HCT116 (cell line): ENCODE data around the gene FHIT. TPM values are rescaled to one million over a fixed set of nuclear protein-coding genes. Genes with fewer than 3 reads are reported as not detected.

Experiments used
- ATAC-seq: fragments of 200-7000 bp; cut with Tn5 transposase; 2 replicates; pipeline ENCODE4 v1.9.1; 2020; ENCODE audit warnings: mild to moderate bottlenecking, moderate library complexity
- BruUV-seq: library from RNA; stranded (reverse); fragments of 400-500 nt; replicated peaks from 2 replicates; lab custom pipeline; 2021; lab: Mats Ljungman, UMichigan
- CTCF ChIA-PET: fragments of 300-600 bp; sonication (Branson Sonifier 250); formaldehyde crosslinking; loops from one replicate; lab custom pipeline; 2021; ENCODE audit warnings: antibody characterized with exemption; lab: Charles Lee
- POLR2A ChIA-PET: fragments of 300-600, 350-600 bp; sonication (Branson Sonifier 250); formaldehyde crosslinking; loops from one replicate; lab custom pipeline; 2021; ENCODE audit warnings: antibody characterized with exemption; lab: Charles Lee
- RAD21 ChIA-PET, 2 experiments: fragments of 300-600 bp; sonication (Branson Sonifier 250); formaldehyde crosslinking; loops; one replicate each; lab custom pipeline; 2023; ENCODE audit warnings: low total read pairs in 2 of 2; ENCODE audit not compliant: uncharacterized antibody in 2 of 2, unreplicated experiment in 2 of 2, low non-redundant PET in 1 of 2; lab: Charles Lee
- DNase-seq: peaks from one replicate; pipeline ENCODE4 v3.0.0-alpha.2; 2010; ENCODE audit warnings: low read depth, low spot score
- H2AFZ ChIP-seq: fragments of 200-600 bp; shearing (Covaris generic), sonication (generic); 2 replicates; pipeline ENCODE4 v1.6.1; 2017; ENCODE audit warnings: low read depth, mixed run types, mixed read lengths, antibody characterized with exemption, low read length; ENCODE audit not compliant: poor library complexity, severe bottlenecking
- H3K27ac ChIP-seq: 2 replicates; pipeline ENCODE4 v1.5.1; 2012; ENCODE audit warnings: low read depth, low read length
- H3K27me3 ChIP-seq: fragments of 200-600 bp; sonication (generic); 2 replicates; pipeline ENCODE4 v1.6.1; 2016; ENCODE audit warnings: mixed run types, low read length, mixed read lengths; ENCODE audit not compliant: insufficient read depth
- H3K36me3 ChIP-seq, 2 experiments: fragments of 200-500 bp in 1 of 2; fragments of 200-600 bp in 1 of 2; sonication (Bioruptor generic) in 1 of 2; sonication (generic) in 1 of 2; 2 replicates each; pipeline versions ENCODE4 v1.5.1 to v1.6.1; 2014 to 2016; ENCODE audit warnings: low read length in 2 of 2, inconsistent platforms in 1 of 2, mixed read lengths in 1 of 2, mixed run types in 1 of 2; ENCODE audit not compliant: insufficient read depth in 2 of 2, control insufficient read depth in 1 of 2
- H3K4me1 ChIP-seq, 2 experiments: fragments of 200-600 bp in 1 of 2; sonication (generic) in 1 of 2; 2 replicates each; pipeline versions ENCODE4 v1.5.1 to v1.6.1; 2012 to 2017; ENCODE audit warnings: low read length in 2 of 2, inconsistent platforms in 1 of 2, mild to moderate bottlenecking in 1 of 2, mixed read lengths in 1 of 2, mixed run types in 1 of 2, moderate library complexity in 1 of 2; ENCODE audit not compliant: insufficient read depth in 2 of 2, control insufficient read depth in 1 of 2
- H3K4me2 ChIP-seq: fragments of 200-600 bp; sonication (generic); 2 replicates; pipeline ENCODE4 v1.6.1; 2017; ENCODE audit warnings: mixed run types, low read length, mixed read lengths
- H3K4me3 ChIP-seq, 2 experiments: fragments of 200-600 bp in 1 of 2; sonication (generic) in 1 of 2; replicated peaks in 1 of 2; 2 replicates each; pipeline ENCODE4 v1.5.1; 2011 to 2016; ENCODE audit warnings: low read length in 2 of 2, control low read depth in 1 of 2, low read depth in 1 of 2, mild to moderate bottlenecking in 1 of 2, mixed read lengths in 1 of 2, mixed run types in 1 of 2
- H3K79me2 ChIP-seq: fragments of 200-600 bp; sonication (generic); 2 replicates; pipeline ENCODE4 v1.6.1; 2017; ENCODE audit warnings: mild to moderate bottlenecking, mixed run types, low read length, moderate library complexity, mixed read lengths; ENCODE audit not compliant: insufficient read depth
- H3K9ac ChIP-seq: fragments of 200-600 bp; sonication (generic); 2 replicates; pipeline ENCODE4 v1.6.1; 2016; ENCODE audit warnings: low read length, mixed read lengths
- H3K9me2 ChIP-seq: fragments of 200-600 bp; sonication (generic), shearing (Covaris generic); 2 replicates; pipeline ENCODE4 v1.6.1; 2017; ENCODE audit warnings: mixed run types, mild to moderate bottlenecking, moderate library complexity; ENCODE audit not compliant: insufficient read depth
- H3K9me3 ChIP-seq, 2 experiments: fragments of 200-500 bp in 1 of 2; fragments of 200-600 bp in 1 of 2; sonication (Bioruptor generic) in 1 of 2; sonication (generic) in 1 of 2; 2 replicates each; pipeline ENCODE4 v1.6.1; 2014 to 2017; ENCODE audit warnings: low read length in 2 of 2, mixed read lengths in 2 of 2, inconsistent platforms in 1 of 2, low read depth in 1 of 2, mild to moderate bottlenecking in 1 of 2, mixed run types in 1 of 2, moderate library complexity in 1 of 2; ENCODE audit not compliant: control insufficient read depth in 1 of 2, insufficient read depth in 1 of 2
- H4K20me1 ChIP-seq: fragments of 200-600 bp; sonication (generic), shearing (Covaris generic); 2 replicates; pipeline ENCODE4 v1.6.1; 2017; ENCODE audit warnings: mixed run types, mild to moderate bottlenecking, moderate library complexity; ENCODE audit not compliant: insufficient read depth
- ATF3 ChIP-seq: IDR thresholded peaks from 2 replicates; pipeline ENCODE4 v1.6.1; 2012
- CEBPB ChIP-seq: IDR thresholded peaks from 2 replicates; pipeline ENCODE4 v1.6.1; 2012; ENCODE audit warnings: low read depth
- EGR1 ChIP-seq: IDR thresholded peaks from 2 replicates; pipeline ENCODE4 v1.6.1; 2012; ENCODE audit warnings: low read depth
- ELF1 ChIP-seq: IDR thresholded peaks from 2 replicates; pipeline ENCODE4 v1.6.1; 2012; ENCODE audit warnings: low read depth, borderline replicate concordance
- EZH2 ChIP-seq: fragments of 200-600 bp; sonication (generic); IDR thresholded peaks from 2 replicates; pipeline ENCODE4 v1.6.1; 2017; ENCODE audit warnings: antibody characterized with exemption, mixed run types
- MAX ChIP-seq: IDR thresholded peaks from 2 replicates; pipeline ENCODE4 v1.6.1; 2012
- POLR2A ChIP-seq: IDR thresholded peaks from 2 replicates; pipeline ENCODE4 v1.7.0; 2011; ENCODE audit warnings: borderline replicate concordance; ENCODE audit not compliant: insufficient read depth, insufficient read length; ENCODE audit errors: extremely low read depth
- RAD21 ChIP-seq: IDR thresholded peaks from 2 replicates; pipeline ENCODE4 v1.6.1; 2012; ENCODE audit warnings: low read depth, mild to moderate bottlenecking
- SRF ChIP-seq: IDR thresholded peaks from 2 replicates; pipeline ENCODE4 v1.6.1; 2012; ENCODE audit warnings: low read depth
- ZBTB33 ChIP-seq: IDR thresholded peaks from 2 replicates; pipeline ENCODE4 v1.6.1; 2011; ENCODE audit warnings: mild to moderate bottlenecking, low read length, moderate library complexity; ENCODE audit not compliant: insufficient replicate concordance; ENCODE audit errors: extremely low read depth
- ZFX ChIP-seq: fragments of 450-650 bp; IDR thresholded peaks from 2 replicates; pipeline ENCODE4 v1.6.1; 2017
- ZNF274 ChIP-seq: fragments of 200-500 bp; sonication (Bioruptor generic); IDR thresholded peaks from 2 replicates; pipeline ENCODE4 v1.6.1; 2014; ENCODE audit warnings: mild to moderate bottlenecking, low read depth, low read length, inconsistent platforms
- intact Hi-C: fragments of 100-400 bp; cut with micrococcal nuclease; formaldehyde crosslinking; loops from 2 replicates; pipeline ENCODE4 v1.10.0; 2022
- total RNA-seq: library from RNA; stranded (reverse); gene quantifications from one replicate; pipeline ENCODE4 v1.2.1, GENCODE V29; 2021; ENCODE audit not compliant: unreplicated experiment

The FHIT gene
- total RNA-seq, 1 experiment from 2014 or later, result 20.1 TPM

- TF ChIP-seq ZFX (no peak), ZBTB33 (no peak), EZH2 (no peak), POLR2A (no peak), ZNF274 (no peak), RAD21 (no peak), MAX (no peak), ELF1 (no peak), SRF (no peak), EGR1 (no peak), CEBPB (no peak), ATF3 (no peak)
Observed at GRCh38 chr3:60448696-60449095, 802.6 kb downstream of the FHIT start.

More at GRCh38 chr3:60448696-60449095, 802.6 kb downstream of the FHIT start:
- H3K9me3 ChIP-seq, result no peaks in the 10 kb centered on the region
- H3K9ac ChIP-seq, result no peak overlapping the region
- ATAC-seq (no peak), DNase-seq (no peak)
- intact Hi-C loops, result no loop called here
- no peak overlapping the region for H2AFZ ChIP-seq
- RAD21 ChIA-PET, result no interaction called here
- CTCF ChIA-PET, result no interaction called here
- no peaks in the 10 kb centered on the region for H3K4me1 ChIP-seq
- no peak overlapping the region for H3K27ac ChIP-seq
- no TSS peak for BruUV-seq
- H3K4me2 ChIP-seq, result no peak overlapping the region
- H3K4me3 ChIP-seq, result no peak overlapping the region
- POLR2A ChIA-PET, result no interaction called here
- H3K9me2 ChIP-seq, result no peaks in the 10 kb centered on the region
- no peaks in the 10 kb centered on the region for H3K27me3 ChIP-seq
- H3K79me2 ChIP-seq, result no peaks in the 10 kb centered on the region
- no peaks in the 10 kb centered on the region for H3K36me3 ChIP-seq
- H4K20me1 ChIP-seq, result no peaks in the 10 kb centered on the region
